GM18951 (cell line): ENCODE data around the gene ANKLE1.

Source experiments
- POLR2A ChIP-seq: IDR thresholded peaks from 4 replicates; pipeline ENCODE4 v1.6.1; 2011; ENCODE audit warnings: mild to moderate bottlenecking; ENCODE audit not compliant: insufficient read length, insufficient read depth; ENCODE audit errors: extremely low read depth
- in situ Hi-C: fragments of 300-500 bp; cut with MboI; formaldehyde crosslinking; loops from one replicate; pipeline ENCODE4 v1.12.0; 2022; ENCODE audit warnings: low sequenced_read_pairs, mixed read lengths, inconsistent platforms; ENCODE audit not compliant: unreplicated experiment

ANKLE1 gene

GRCh38 chr19:17300992-17301619, 19.4 kb downstream of the ANKLE1 start:
- no peak for TF ChIP-seq POLR2A
- in situ Hi-C loops, result no loop called here

- in situ Hi-C loops, result no loop called here
Measured at GRCh38 chr19:17302391-17303166, 20.9 kb downstream of the ANKLE1 start.

GRCh38 chr19:17303167-17303939, 21.7 kb downstream of the ANKLE1 start, which contains the start of gene ABHD8:
Gene ABHD8 (minus strand): TSS chr19:17303425. CDS start chr19:17301616, 1,809 bp downstream.
- in situ Hi-C loops, result no loop called here
- TF ChIP-seq POLR2A, result peak; percentile 61

More at GRCh38 chr19:17302391-17303166, 20.9 kb downstream of the ANKLE1 start:
- TF ChIP-seq POLR2A, result no peak

GRCh38 chr19:17303940-17304267, 22.2 kb downstream of the ANKLE1 start:
- no peak for TF ChIP-seq POLR2A
- in situ Hi-C loops, result no loop called here

GRCh38 chr19:17304386-17305215, 22.9 kb downstream of the ANKLE1 start:
- in situ Hi-C loops, result no loop called here
- no peak for TF ChIP-seq POLR2A

- TF ChIP-seq POLR2A, result no peak
- in situ Hi-C loops, result no loop called here
Measured at GRCh38 chr19:17305216-17305516, 23.5 kb downstream of the ANKLE1 start.

- in situ Hi-C loops, result no loop called here
- TF ChIP-seq POLR2A, result peak; percentile 79
Measured at GRCh38 chr19:17305517-17306284, 24.0 kb downstream of the ANKLE1 start, which contains the start of gene MRPL34. Gene MRPL34 (plus strand): TSS chr19:17305872. CDS start chr19:17305893, 21 bp downstream.

GRCh38 chr19:17306285-17306714, 24.6 kb downstream of the ANKLE1 start:
- in situ Hi-C loops, result no loop called here
- no peak for TF ChIP-seq POLR2A

GRCh38 chr19:17307876-17308377, 26.2 kb downstream of the ANKLE1 start:
- in situ Hi-C loops, result no loop called here
- no peak for TF ChIP-seq POLR2A

- in situ Hi-C loops, result no loop called here
Measured at GRCh38 chr19:17309198-17309964, 27.7 kb downstream of the ANKLE1 start, which contains the start of gene DDA1. Gene DDA1 (plus strand): TSS chr19:17309563. CDS start chr19:17309655, 92 bp downstream.

GRCh38 chr19:17309965-17310461, 28.3 kb downstream of the ANKLE1 start:
- in situ Hi-C loops, result no loop called here
- TF ChIP-seq POLR2A, result no peak

More at GRCh38 chr19:17309198-17309964, 27.7 kb downstream of the ANKLE1 start, which contains the start of gene DDA1:
- TF ChIP-seq POLR2A, result peak; percentile 71
